ENCODE measurements around the gene NSDHL.
"Not testable (repeated sequence)": the region's sequence is repeated elsewhere in the genome, so short reads cannot be mapped to it uniquely, and the experiment has no call there.

Gene NSDHL

DNA sequence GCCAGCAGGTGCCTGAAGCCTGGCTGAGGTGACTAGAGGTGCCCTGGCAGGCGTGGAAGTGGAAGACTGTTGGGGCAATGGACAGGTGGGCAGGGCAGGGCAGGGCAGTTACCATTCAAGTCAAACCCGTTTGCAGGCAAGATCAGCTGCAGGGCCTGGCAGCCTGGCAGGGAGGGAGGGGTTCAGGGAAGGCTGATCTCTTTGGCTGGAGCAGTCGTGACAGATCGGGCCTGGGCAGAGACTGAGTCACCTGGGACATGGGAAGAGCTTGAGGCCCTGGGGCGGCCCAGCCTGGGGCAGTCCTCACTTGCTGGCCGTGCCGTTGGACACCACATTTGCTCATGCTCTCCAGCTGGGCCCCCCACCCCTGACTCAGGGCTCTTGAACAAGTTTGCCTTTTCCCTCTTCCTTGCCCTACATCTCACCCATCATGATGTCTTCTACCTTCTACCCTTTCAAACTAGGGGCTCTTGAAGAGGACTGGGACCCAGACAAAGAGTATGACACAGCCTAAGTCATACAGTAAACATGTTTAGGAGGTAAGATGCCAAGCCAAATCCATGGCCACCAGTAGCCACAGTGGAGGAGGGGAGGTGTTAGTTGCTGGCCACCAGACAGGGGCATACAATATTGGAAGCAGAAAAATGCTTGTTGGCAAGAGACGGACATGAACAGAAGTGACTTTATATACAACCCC is 65.0 kb downstream of the NSDHL start:
- no peak for DNase-seq

GRCh38 chrX:152896450-152896849 is 65.6 kb downstream of the NSDHL start:
- no peak for DNase-seq

GRCh38 chrX:152897222-152898131 is 66.6 kb downstream of the NSDHL start, which contains the start of gene ZNF185:
Gene ZNF185, plus strand, starts transcription at chrX:152898067. Its CDS starts 16,423 bp downstream, at chrX:152914490.
- DNase-seq: no peak

GRCh38 chrX:152898442-152898841 is 67.6 kb downstream of the NSDHL start:
- DNase-seq: no peak

DNA sequence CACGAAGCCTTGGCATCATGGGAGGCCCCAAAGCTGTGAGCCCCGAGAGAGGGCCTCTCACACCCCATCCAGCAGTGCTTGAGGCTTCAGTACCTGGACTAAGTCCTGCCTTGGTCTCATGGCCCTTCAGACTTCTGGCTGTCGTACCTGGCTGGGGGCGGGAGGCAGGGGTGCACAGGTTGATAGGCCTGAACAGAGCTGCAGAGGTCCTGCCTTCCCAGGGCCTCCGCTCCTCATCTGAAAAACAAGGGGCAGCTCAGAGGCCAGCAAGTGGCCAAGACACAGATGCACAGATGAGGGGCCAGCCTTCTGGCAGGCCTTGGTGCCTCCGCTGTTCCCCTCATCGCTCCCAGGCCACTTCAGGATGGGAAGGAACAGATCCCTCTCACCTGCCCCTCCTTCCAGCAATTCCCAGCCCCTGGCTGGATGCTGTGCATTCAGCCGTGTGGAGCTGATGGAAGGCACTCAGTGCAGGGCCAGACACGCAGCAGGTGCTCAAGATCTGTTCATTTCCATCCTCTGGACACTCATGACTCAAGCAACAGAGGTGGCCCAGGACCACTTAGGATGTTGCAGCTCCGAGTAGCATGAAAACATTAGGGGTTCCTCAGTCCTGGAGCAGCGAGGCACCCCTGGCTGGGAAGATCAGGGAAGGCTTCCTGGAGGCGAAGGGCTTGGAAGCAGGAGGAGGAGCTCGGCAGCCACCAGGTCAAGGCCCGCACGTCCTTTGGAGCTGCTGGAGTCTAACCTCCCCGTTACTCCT is 68.4 kb downstream of the NSDHL start:
- DNase-seq: no peak

- no peak for DNase-seq
Measured at GRCh38 chrX:152899874-152900719, 69.2 kb downstream of the NSDHL start.

DNA sequence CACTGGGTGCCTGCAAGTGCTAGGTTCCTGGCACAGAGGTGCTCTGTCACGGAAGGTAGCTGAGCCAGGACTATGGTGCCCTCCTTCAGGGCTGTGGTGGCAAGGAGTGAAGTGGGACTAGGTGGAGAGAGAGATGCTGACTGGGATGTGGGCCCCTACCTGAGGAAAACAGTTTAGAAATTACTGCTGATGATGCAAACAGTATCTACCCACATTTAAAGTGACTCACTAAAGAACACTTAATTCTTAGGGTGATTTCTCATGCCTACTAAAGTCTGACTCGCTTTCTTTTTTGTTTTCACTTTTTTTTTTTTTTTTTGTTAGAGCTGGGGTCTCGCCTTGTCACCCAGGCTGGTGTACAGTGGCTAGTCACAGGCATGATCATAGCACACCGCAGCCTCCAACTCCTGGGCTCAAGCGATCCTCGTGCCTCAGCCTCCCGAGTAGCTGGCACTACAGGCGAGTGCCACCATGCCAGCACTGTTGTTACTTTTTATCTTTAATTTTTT is 70.1 kb downstream of the NSDHL start:
- no peak for DNase-seq

DNA sequence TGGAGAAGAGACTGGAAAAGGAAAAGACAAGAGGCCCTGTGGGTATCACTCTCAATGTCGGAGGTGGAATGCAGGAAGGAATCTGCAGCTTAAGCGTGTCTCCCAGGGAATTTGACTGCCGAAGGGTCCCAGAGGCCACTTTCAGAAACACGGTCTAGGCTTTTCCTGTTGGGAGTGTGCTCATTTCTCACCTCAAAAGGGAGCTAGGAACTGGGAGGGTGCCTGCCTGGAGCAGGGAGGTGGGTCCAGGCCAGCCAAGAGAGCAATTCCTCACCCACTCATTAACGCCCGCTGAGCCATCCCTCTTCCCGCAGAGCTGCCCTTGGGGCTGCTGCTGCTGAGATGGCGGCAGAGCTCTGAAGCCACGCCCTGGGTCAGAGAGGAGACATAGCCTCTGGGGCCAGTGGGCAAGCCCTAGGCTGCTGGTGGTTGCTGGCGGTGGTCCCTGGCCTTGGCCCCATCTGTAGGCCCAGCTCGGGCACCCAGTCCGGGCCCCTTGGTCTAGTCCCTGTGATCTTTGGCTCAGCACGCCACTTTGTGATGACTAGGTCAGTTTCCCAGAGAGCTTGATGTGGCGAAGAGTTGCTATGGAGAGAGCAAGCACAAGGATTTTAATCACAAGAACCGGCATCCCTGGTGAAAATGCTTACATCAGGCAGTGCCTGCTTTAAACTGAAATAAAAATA is 71.1 kb downstream of the NSDHL start:
- no peak for DNase-seq

DNA sequence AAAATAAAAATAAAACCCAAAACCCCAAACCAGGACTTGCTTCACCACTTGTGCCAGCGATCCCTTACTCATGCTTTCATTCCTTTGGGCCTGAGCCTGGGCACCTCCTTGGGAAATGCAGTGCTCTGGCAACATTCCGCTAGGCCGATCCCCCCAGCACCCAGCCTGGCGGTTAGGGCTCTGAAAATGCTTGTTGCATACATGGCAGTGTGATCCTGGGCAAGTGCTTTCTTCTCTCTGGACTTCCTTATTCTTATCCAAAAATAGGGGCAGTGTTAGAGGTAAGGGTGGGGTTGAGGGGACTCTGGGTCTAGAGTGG is 71.6 kb downstream of the NSDHL start:
- no peak for DNase-seq

- DNase-seq: no peak
Measured at GRCh38 chrX:152903589-152903988, 72.7 kb downstream of the NSDHL start.

DNA sequence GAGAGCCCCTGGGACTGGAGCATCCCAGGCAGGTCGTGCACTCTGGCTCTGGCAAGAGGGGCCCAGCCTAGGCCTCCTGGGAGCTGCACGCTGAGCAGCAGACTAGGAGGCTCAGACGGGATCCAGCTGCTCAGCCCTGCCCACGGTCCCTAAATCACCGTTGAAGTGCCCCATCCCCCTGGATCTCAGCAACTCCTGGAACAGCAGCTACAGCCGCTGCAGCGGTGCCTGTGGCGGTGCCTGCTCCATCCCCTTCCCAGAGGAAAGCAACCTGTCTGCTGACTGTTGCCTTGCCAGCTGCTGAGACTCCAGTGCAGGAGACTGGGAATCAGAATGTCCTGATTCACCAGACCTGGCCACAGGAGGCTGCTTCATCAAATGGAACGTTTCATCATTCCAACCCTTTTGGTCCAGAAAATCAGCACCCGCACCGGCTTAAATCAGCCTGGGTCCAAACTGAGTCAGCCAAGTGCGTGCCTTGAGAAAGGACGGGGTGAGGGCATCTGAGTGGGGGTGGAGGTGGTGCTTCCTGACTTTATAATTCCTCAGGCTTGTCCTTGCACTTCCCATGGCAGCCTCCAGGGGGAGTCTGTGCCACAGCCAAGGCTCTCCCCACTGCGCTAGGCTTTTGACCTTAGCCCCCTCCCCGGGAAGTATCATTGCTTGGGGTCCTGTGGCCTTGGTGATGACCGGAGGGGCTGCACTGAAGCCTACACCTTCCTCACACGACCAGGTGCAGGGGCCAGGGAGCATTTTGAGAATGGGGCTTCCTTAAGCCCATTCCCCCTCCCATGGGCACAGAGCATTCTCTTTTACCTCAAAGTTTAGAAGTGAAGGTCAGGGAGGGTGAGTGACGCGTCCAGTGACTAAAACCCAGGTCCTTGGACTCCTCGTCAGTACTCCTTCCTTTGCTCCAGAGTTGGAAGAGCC is 73.6 kb downstream of the NSDHL start:
- DNase-seq: peak; percentile 4 to 41

GRCh38 chrX:152905081-152905420 is 74.2 kb downstream of the NSDHL start:
- DNase-seq: no peak

GRCh38 chrX:152907084-152907651 is 76.3 kb downstream of the NSDHL start:
- DNase-seq: no peak

DNA sequence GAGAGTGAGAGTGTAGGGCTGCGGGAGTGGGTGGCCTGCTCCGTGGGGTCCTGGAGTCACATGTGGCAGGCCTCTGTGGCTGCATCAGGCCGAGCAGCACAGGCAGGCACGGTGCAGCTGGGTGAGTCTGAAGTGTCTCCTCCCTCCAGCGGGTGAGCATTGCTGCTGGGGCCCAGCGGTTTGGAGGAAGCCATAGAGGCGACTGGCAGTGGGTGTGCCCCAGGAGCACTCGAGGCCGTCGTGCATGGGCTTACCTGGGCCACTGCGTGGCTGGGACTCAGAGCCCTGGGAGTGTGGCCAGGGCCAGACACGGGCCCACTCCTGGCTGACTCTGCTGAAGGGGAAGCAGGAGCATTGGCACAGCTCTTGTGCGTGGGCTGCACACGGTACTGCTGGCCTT is 77.6 kb downstream of the NSDHL start:
- no peak for DNase-seq

DNA sequence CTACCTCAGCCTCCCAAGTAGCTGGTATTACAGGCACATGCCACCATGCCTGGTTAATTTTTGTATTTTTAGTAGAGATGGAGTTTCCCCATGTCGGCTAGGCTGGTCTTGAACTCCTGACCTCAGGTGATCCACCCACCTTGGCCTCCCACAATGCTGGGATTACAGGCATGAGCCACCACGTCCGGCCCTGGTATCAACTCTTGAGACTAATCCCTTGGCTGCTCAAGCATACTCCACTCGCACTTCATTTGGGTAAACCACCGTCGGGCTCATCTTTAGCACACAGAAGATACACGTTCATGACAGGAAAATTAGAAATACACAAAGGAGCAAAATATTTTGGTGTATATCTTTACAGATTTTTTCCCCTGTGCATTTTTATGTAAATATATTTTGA is 79.2 kb downstream of the NSDHL start:
- DNase-seq: not testable (repeated sequence)

DNA sequence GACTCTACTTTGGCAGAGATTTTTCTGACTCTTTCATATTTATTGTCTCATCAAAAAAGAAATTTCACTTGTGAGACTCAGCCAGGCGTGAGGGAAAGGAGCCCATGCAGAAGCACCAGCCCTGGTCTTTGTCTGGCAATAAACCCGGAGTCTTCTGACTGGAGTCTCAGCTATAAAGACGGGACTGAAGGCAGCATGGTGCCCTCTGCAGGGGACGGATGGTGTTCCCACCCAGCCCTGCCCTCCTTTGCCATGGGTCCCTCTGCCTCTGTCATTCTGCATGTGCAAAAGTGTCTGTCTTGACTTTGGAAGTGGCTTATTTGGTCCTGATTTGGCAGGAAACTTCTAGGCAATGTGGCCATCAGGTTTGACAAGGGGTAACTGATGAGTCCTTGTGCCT is 81.2 kb downstream of the NSDHL start:
- DNase-seq: no peak

GRCh38 chrX:152912641-152913040 is 81.8 kb downstream of the NSDHL start:
- DNase-seq: no peak

- DNase-seq: no peak
Measured at GRCh38 chrX:152913346-152913745, 82.5 kb downstream of the NSDHL start.

DNA sequence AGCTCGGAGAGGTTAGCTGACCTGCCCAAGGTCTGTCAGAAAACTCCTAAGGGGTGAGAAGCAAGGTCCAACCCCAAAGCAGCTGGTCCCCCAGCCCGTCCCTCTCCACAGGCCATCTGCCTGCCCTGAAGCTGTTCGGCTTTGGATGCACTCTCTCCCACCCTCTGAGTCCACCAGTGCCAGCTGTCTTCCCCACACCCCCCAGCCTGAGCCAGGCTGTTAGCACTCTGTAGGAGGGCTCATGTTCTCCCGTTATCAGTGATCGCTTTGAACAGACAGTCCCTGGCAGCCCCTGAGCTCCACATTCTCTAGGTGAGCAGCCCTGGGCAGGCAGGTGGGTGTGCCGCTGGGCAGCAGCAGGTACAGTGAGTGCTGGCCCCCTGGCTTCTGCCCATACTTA is 83.0 kb downstream of the NSDHL start:
- no peak for DNase-seq

DNA sequence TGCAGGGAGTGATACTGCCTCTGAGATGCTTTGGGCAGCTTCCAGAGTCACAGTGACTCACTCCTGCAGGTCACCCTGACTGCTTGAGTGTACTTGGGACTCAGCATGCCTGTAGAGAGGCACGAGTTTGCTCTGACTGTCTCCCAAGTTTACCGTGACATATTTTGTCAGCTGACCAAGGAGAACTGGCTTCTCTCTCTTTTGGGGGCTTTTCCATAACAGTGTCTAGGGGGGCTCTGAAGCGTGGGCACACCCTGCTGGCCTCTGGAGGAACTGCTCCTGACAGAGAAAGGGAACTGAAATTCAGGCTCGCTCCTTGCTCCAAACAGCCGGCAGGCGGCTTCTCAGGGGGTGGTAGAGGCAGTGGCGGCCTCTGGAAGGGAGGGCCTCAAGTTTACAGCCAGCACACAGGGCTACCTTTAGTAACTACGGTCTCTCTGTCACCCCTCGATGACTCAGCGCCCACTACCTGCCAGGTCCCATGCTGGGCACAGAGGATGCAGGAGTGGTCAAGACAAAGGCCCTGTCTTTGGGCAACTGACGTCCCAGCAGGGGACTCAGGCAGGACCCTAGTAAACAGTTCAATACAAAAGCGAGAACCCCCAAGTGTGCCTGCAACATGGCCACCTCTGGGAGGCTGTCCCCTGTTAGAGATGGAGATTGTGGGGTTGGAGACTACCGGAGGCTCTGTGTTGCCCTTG is 84.8 kb downstream of the NSDHL start:
- DNase-seq: no peak

Measured in activated CD4-positive, alpha-beta T cell treated with anti-CD3 and anti-CD28 coated beads for 4 hours (primary cell).